ENCODE data around the gene ENG. TPM values are rescaled to one million over a fixed set of nuclear protein-coding genes. Genes with fewer than 3 reads are reported as not detected.
"Not testable (repeated sequence)": the region's sequence is repeated elsewhere in the genome, so short reads cannot be mapped to it uniquely, and the experiment has no call there.

Gene ENG
- total RNA-seq, 4 donors from 2014 or later, result 34.3 to 200 (median 120) TPM

DNA sequence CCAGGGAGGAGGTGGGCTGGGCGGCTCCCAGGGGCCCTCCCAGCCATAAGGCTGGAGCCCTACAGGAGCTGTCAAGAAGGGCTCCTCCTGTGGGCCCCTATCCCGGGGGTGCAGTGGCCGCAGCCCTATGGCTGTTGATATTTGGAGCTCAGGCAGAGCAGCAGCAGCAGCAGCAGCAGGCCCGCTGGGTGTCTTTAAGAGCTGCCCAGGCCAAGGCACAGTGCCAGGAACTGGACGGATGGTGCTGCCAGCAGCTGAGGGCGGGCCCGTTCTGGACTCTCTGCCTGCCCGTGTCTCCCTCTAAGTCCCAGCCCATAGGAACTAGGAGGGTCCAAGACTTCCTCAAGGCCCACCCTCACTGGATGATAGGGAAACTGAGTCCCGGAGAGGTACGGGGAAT is 19.4 kb upstream of the ENG start:
- ATAC-seq (ENCODE audit: low FRiP score) (peak; percentile 50), DNase-seq (ENCODE audit: low spot score) (peak; percentile 50)
- no peak for TF ChIP-seq CTCF (IDR thresholded peaks at IDR 0.05)

- ATAC-seq (ENCODE audit: low FRiP score) (no peak), DNase-seq (ENCODE audit: low spot score) (no peak)
- no peak for TF ChIP-seq CTCF (IDR thresholded peaks at IDR 0.05)
Measured at GRCh38 chr9:127873223-127873691, 18.8 kb upstream of the ENG start.

DNA sequence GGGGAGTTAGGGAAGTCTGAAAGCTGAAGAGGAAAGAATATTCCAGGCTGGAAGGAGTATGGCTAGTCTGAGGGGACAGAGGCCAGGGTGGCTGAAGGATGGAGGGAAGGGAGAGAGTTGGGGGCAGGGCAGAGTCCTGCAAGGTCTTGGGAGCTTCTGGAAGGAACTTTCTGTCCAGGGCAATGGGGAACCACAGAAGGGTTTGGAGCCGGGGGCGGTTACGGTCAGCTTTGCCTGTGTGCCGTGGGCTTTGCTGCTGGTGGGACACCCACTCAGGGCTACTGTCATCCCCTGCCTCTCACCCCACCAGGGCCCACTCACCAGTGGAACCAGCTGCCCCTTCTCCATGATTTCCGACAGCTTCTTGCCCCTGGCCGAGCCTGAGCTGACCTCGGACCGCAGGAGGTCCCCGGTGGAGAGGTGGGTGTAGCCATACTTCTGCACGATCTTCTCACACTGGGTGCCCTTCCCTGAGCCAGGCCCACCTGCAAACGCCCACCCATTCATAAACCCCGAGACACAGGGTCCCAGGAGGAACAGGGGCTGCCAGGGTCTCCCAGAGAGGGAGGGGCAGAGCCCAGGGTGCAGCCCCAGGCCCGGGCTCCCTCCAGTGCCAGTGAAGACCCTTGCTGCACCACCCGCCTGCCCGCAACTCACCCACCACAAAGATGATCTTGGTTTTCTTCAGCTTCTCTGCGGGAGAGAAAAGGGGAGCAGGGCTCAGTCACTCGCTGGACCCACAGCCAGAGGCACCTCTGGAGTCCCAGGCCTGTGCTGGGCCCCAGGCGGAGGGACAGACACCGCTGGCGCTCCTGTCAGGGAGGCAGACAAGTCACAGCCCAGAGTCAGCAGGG is 18.1 kb upstream of the ENG start:
- DNase-seq (ENCODE audit: low spot score), result no peak
- no peak for ATAC-seq (ENCODE audit: low FRiP score)
- TF ChIP-seq CTCF (IDR thresholded peaks at IDR 0.05), result no peak

DNA sequence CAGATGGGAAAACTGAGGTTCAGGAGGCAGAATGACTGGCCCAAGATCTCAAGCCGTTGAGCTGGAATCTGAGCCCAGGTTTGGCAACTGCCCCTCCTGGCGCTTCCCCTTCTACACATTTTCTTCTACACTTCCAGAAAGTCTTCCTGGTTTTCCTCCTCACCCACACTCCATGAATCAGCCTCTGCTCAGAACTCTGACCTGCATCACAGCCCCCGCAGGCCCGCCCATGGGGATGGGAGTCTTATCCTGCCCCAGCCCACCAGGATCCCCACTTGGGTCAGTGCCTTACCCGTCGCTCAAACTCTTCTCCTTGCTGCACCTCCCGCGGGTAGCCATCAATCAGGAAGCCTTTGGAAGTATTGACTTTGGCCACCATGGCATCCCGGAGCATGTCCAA is 17.1 kb upstream of the ENG start:
- TF ChIP-seq CTCF (IDR thresholded peaks at IDR 0.05), result no peak
- ATAC-seq (ENCODE audit: low FRiP score), result no peak

GRCh38 chr9:127870887-127871286 is 16.4 kb upstream of the ENG start:
- TF ChIP-seq CTCF (IDR thresholded peaks at IDR 0.05), result no peak
- DNase-seq (ENCODE audit: low spot score) (no peak), ATAC-seq (ENCODE audit: low FRiP score) (no peak)

More for the DNA sequence above, 17.1 kb upstream of the ENG start:
- DNase-seq (ENCODE audit: low spot score), result no peak

- not testable (repeated sequence) for DNase-seq (ENCODE audit: low spot score); ATAC-seq (ENCODE audit: low FRiP score)
Measured at GRCh38 chr9:127870153-127870491, 15.7 kb upstream of the ENG start.

DNA sequence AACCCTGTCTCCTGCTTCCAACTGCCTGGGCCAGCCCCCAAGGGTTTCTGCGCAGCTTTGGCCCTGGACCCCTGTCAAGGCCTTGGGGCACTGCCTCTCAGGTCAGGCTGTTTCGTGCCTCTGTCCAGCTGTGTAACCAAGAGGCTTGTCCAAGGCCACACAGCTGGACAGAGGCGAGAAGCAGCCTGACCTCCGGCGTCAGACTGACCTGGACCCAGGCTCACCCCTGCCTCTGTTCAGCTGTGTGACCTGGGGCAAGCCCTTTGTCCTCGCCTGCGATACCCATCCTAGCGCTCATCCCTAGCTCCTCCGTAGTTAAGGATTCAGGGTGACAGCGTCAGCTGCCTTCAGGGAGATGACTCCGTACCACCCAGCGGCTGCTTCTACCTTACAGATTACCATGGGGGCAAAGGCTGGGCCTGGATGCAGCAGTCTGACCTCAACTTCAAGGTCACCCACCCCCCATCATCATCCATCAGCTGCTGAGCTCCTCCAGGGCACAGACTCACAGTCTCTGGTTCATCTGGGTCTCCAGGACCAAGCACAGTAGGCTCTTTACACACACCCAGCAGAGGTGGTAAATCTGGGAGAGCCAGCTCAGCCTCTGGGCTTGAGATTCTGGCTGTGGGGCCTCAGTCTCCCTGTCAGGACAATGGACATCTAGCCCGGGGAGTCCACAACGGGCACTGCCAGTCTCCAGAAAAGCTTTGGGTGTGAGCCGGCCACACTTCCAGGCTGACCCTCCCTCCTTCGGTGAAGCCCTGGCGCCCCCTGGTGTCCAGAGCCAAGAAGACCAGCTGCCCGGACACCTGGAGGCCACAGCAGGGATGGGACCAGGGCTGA is 15.1 kb upstream of the ENG start:
- ATAC-seq (ENCODE audit: low FRiP score), result peak; percentile 51
- DNase-seq (ENCODE audit: low spot score), result peak; percentile 78
- peak in 2 of 3 donors; percentile 73 to 92 for TF ChIP-seq CTCF (IDR thresholded peaks at IDR 0.05)
